HG03575 (cell line): ENCODE results near the gene TBC1D7.
A peak's percentile ranks its signal among the peaks of the same experiment; 100 is the strongest.
"Not testable (repeated sequence)": the region's sequence is repeated elsewhere in the genome, so short reads cannot be mapped to it uniquely, and the experiment has no call there.

ENCODE experiments used
- ATAC-seq: cut with Tn5 transposase; IDR thresholded peaks from one replicate; pipeline ENCODE4 v1.9.1; 2021; ENCODE audit not compliant: unreplicated experiment, insufficient number of reproducible peaks, low FRiP score; ENCODE audit errors: extremely low read depth

Gene TBC1D7

DNA sequence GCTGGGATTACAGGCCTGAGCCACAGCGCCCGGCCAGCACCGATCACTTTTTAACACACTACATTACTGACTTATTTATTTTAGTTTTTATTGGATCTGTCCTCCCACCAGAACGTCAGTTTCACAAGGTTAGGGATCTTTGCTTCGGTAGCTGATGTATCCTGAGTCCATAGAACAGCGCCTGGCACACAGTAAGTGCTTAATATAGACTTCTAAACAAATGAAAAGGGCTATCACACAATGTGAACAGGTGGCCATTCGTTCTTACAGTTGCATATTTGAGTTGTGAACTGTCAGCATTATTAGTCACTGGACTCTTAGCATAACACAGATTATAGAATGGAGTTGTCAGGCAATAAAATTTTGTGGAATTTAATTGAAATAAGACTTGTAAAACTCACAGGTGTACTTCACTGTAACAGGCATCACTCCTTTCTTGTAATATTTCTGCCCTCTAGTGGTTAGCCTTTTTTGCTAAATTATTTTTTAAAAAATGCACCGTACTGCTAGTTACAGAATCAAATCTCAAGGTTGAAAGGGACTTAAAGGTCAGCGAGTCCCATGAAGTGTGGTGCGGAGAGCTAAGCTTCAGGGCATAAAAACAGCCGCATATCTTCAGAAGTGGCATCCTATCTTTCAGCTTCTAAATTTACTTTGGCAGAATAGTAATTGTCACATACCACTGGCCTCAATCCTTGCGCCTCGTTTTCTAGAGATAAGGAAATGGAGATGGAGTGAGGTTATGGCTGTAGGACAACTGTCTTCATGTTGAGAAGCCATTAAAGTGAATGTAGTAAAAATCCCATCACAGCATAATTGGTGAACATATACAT, 3.4 kb upstream of the TBC1D7 start:
- ATAC-seq = no peak

DNA sequence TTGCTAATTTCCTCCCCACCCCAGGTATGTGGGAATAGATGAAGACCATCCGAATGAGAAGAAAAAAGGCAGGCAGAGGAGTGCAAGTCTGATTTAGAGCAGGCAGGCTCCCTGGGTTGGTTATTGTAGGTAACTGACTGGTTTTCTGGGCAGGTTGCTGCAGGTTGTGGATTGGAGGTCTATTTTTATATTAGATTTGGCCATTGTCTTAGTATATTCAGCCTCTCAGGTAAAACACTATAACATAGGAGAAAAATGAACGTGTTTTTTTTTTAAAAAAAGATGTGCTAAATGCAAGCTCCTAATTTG, 492 bp upstream of the TBC1D7 start:
- ATAC-seq = no peak

DNA sequence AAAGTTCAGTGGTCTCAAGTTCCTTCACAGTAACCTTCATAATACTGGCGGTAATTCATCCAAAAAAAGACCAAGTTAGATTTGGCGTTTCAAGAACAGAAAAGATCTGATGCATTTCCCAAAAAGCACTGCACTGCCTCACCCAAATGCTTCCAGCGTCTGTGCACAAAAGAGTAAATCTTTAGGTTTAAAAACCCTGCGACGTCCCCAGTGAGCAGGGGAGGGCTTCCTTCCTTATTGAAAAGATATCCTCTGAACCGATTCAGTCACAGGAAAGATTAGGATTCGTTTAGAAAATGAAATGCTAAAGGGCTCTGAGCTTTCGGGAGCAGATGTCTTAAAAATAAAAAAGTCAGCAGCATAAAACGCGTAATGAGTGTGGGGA, 654 bp downstream of the TBC1D7 start:
- no peak for ATAC-seq

DNA sequence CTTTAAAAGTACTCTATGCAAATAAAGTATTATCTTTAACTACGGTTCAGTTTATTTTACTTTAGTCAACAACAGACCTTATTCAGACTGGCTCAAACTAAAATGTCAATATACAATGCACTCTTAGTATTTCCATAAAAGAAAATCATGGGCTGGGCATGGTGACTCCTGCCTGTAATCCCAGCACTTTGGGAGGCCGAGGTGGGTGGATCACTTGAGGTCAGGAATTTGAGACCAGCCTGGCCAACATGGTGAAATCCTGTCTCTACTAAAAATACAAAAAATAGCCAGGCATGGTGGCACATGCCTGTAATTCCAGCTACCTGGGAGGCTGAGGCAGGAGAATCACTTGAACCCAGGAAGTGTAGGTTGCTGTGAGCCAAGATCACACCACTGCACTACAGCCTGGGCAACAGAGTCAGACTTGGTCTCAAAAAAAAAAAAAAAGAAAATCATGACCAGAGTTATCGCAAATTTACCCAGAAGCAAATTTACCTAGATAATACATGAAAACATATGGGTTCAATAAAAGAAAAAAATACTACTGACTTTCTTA, 2.2 kb downstream of the TBC1D7 start:
- ATAC-seq = not testable (repeated sequence)

DNA sequence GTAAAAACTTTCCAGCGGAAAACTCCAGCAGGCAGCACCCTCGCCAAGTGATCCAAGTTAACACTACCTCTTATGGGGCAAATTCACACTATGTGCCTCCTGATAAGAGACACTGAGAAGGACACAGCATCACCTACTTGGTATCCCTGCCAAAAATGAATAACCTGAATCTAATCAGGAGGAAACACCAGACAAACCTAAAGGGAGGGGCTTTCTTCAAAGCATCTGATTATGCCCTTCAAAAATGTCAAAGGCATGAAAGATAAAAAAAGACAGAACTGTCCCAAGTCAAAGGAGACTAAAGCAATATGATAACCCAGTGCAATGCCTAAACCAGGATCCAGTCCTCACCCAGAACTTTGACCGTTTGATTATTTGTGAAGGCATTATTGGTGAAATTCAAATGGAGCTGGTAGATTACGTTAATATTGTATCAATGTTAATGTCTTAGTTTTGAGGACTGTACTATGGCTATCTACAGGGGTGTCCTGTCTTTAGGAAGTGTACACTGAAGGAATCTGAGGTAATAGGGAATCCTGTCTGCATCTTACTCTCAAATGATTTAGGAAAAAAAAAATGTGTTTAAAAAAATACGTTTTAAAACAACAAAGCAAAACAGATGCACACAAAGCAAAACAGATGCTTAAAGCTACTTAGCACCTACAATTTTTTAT, 8.3 kb downstream of the TBC1D7 start:
- ATAC-seq = no peak

DNA sequence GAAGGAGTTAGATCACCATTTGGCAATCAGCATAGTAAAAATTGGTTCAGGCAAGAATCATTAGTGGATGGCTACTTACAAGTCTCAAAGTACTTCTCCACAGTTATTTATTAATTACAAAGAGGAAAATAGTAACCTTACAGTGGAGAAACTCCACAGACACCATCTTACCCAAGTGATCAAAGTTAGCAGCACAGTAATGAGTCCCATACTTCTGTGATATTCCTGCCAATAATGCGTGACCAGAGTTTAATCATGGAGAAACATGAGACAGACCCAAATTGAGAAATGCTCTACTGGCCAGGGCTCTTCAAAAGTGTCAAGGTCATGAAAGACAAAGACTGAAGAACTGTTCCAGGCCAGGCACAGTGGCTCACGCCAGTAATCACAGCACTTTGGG, 9.5 kb downstream of the TBC1D7 start:
- ATAC-seq = no peak

DNA sequence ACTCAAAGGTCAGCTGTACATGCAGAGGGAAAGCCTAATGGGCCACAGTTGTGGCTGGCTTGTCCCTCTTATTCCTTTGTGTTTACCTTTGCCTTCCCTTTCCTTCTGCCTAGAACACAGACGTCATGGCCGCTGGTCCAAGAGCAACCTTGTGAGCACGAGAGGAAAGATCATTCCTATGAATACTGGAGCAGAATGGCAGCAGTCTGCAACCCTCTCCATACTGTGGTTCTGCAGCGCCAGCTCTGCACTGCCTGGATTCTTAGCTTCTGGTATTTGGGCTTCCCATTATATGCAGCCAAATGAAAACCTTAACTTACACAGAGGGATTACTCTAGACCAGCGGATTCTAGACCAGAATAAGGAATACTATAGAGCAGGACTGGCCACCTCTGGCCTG, 12.4 kb downstream of the TBC1D7 start:
- ATAC-seq = no peak

DNA sequence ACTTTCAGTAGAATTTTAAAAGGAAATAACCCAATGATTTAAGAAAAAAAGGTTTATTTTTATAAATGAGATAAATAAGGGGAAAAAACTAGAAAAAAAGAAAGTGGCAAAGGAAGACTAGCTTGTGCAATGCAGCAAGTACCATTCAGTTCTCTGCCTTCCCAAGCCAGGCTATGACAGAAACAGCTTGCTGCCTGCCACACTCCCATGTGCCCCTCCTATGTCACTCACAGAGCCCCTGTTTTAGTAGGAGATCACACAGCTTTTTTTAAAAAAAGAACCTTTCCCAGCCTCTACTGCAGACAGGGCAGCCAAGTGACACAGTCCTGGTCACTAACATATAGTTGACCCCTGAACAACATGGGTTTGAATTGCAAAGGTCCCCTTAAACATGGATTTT, 13.5 kb downstream of the TBC1D7 start:
- ATAC-seq = no peak

DNA sequence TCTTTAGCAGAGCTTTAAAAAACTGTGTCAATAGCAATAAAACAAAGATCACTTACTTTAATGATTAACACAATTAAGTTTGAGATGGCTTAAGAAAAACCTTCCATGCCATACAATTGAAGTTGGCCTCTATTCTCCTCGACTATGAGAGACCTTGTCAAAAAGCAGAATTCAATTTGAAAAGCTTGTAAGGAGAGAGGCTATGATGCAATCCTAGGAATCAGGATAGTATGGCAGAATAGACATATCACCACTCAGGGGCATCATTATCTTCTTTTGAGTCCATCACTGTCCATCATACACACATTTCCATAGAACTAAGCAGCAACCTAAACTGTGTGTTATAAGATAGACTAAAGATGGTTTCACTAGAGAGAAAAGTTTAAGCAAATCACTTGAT, 17.2 kb downstream of the TBC1D7 start:
- ATAC-seq = no peak

DNA sequence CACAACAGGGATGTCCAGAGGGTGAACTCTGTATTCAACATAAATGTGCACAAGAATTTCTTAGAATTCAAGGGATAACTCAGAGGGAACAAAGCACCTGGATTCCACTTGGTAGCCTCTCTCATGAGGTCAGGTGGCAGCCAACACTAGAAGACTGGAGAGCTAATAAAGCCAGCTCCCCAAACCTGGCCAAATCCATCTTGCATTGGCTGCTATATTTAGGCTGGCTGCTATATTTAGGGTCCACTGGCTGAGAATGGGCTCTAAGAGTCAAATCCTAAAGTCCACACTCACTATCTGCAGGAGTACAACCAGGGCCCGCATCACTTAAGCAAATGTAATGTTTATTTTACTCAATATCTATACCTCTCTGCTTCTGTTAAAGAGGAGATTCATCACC, 20.0 kb downstream of the TBC1D7 start:
- no peak for ATAC-seq

DNA sequence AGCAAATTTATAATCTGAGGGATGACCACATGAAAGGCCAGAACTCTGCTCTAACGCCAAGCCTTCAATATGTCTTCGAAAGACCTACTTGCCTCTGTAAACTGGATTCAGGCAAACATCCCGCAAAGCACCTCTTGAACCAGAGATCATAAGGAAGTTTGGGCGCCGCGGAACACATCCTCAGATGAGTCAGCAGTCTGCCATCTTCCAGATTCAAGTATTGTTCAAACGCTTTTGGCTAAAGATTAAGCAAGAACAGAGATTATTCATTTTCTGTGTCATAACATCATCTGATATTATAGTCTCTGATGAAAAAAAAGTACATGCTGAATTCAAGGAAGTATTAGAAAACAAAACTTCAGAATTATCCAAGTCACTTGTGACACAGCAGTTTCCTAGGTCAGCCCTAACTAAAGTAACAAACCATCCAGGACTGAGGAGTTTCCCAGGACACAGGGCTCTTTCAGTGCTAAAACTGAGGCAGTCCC, 20.8 kb downstream of the TBC1D7 start:
- no peak for ATAC-seq

DNA sequence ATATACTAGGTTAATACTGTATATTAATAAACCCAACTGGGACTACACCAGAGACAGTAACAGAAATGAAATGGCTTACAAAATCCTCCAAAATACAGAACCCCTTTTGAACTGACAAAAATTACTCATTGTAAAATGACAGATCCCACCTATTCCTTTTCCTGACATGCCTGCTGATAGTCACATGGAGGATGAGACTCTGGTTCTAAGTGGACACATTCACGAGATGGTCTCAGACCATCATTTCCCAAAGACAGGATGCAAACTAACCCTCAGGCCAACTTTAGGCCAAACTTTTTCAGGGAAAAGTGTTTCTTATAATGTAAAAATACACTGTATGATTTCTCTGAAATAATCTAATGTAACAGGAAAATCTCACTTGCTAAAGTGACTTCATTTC, 22.5 kb downstream of the TBC1D7 start:
- no peak for ATAC-seq

DNA sequence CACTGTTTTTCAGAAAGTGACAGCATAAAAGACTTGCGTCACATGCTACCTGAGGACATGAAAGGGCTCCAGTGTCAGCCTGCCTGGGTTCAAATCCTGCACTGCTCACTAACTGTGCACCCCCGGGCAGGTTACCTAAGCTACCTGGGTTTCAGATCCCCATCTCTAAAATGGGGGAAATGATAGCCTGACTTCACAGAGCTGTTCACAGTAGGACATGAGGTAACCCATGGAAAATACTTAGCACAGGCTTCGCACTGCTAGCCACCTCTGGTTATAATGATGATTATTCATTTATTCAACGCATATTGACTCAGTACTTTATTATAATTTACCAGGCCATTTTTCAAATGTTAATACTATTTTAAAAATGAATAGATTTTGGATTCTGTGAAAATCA, 23.0 kb downstream of the TBC1D7 start:
- no peak for ATAC-seq

DNA sequence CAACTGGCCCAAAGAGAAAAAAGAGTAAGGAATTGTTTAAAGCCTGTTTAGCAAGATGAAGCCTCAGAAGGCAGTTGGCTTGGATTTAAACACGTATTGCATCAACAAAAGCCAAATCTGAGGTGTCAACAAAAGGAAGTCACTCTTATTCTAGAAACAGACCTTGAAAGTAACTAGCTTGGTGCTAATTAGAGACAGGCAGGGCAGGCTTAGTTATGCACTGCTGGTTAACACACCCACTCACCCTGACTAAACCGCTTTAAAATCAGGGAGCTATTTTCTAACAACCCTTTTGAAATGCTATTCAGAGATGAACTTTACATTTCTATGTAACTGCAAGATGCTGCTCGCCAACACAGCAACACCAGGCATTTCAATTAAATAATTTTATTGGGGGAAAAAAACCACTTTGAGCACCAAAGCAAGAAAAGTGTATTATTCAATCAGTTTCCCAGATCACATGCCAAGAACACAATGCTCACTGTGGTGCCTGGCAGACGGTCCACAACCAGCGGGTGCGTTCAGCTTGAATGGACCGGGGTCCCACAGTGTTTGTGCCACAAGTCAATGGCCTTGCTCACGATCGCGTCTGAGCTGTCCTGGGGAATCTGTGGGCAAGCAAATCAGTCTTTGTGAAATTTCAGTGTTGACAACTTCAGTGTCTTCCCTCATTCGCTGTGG, 23.6 kb downstream of the TBC1D7 start:
- peak; percentile 30 for ATAC-seq

DNA sequence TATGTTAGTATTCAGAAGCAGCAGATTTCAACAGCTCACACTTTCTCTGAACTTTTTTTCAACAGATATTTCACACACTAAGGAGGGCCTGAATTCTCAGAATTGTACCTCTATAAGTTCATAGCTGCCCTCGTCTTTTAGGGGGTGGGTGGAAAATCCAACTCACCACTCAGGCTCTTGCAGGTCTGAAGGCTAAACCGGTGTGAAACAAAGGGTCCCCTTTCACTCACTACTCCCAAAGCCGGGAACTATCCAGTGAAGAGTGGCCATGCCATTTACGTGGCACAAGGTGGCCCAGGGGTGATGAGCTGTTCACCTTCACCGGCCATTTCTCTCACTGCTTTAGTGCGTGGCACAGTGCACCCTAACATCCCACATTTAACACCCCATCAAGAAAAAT, 24.2 kb downstream of the TBC1D7 start:
- ATAC-seq = no peak

DNA sequence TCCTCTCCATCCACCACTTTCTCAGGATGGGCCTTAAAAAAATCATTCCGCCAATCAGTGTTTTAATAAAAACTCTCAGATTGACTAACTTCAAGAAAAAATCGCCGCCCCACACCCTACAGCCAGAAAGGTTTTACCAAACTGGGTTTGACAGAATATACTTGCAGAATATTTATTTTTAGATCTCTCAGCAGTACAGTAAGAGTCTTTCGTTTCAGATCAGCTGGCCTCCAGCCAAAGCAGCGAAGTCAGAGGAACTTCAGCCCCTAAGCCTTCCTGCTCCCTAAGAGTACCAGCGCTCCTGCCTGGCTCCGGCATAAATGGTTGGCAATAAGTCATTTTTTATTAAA, 24.7 kb downstream of the TBC1D7 start:
- peak; percentile 24 for ATAC-seq

DNA sequence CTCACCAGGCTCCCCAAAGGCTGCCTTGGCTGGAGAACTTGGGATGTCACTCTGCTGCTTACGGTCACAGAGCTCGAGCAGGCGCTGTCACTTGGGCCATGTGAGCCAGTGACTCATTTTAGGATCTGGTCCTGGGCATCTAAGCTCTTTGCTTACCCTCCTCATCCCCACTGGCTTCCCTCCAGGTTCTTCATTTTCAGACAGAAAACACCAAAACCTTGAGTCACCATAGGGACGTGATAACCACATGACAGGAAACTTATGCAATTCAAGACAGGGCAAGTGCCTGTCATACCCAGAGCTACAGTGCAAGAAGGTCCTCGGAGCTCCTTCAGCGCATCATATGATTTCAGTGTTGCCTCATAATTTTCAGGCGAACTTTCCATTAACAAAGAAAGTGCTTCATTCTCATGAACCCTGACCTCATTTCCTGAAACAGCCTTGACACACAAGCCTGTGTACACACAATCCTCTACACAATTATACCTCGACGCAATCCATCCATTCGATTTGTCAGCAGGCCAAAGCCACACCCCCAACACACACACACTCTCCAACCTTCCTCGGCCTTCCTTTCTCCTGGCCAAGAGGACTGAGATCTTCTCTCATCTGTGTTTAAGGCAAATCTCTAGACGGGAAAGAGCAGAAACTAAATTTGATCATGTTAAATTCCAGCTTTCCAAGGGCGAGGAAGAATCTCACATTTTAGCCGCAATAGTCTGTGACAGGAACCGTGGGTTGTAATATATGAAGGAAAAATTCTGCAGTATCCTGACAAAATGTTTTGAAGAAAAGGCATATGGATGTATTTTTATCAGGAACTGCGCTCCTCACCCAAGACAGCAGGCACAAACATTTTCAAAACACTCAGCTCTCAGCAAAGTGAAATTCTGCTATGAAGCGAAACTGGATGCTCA, 25.3 kb downstream of the TBC1D7 start:
- peak; percentile 49 for ATAC-seq

DNA sequence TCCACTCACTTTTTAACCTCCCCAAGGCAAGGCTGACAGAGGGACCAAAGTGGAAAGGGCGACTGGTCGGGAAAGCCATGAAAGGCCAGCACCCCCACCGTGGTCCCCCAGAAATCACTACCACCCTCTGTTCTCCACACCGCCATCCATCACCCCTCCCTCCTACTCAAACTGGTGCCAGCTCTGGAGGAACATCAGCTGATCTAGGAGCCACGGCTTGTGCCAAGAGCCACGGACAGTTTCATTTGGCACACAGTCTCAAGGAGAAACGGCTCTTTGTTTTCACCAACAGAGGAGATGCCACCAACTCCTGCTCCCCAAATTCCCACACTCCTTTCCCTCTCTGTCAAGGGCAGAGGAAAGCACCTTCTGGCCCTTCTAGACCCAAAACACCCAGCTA, 26.0 kb downstream of the TBC1D7 start:
- no peak for ATAC-seq
